CD1c-positive myeloid dendritic cell (primary cell): Measurements from ENCODE around the gene ST8SIA5.

Experiments used
- DNase-seq: peaks from one replicate; pipeline ENCODE4 v3.0.0-alpha.2; 2016; ENCODE audit errors: extremely low spot score

Gene ST8SIA5

DNA sequence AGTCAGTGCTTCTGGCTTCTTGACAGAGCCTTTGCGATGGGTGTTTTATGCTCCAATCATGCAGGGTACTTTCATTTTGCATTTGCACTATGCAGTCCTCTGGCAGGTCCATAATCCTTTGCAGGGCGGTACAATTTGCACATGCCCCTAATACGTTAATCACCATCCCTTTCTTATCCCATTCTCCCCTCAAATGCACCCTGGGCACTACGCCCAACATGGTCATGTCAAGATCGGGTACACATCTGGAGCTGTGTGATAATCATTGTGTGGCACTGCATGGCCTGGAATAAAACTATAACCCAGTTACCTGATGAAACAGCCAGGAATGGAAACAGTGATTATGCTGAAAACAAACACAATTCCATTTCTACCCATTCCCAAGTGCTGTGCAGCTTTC is 127.5 kb downstream of the ST8SIA5 start:
- no peak for DNase-seq

DNA sequence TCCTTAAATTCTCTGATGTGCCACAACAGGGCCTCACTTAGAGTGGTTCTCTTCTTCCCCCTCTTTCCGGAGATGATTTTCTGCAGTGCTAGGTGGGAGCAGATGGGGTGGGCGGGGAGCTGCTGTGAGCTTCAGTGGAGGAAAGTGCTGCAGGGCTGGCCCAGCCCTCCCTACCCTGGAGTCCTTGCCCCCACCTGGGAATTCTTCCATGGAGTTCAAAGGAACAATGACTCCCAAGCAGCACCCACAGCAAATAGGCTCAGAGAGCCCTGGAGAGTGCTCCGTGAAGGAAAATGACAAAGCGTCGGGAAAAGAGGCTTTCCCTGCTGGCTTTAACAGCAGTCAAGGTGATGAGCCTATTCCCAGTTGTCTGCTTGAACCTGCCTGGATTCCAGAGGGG is 128.6 kb downstream of the ST8SIA5 start:
- no peak for DNase-seq

DNA sequence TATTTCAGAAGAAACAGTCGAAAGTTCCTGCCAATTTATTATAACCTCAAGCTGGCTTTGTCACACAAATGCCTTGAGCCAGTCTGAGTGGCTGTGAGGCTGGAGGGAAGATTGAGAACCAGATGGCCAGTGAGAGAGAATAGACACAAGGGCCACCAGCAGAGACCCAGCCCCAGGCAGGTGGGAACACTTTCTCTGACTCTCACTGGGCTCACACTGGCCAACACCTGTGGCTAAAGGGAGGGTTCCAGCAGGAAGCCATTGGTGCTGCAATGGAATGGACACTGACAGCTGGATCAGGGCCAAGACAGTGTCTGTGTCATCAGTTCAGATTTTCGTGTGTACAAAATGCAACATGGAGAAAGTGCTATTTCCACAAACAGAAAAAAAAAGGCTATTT is 129.7 kb downstream of the ST8SIA5 start:
- no peak for DNase-seq

DNA sequence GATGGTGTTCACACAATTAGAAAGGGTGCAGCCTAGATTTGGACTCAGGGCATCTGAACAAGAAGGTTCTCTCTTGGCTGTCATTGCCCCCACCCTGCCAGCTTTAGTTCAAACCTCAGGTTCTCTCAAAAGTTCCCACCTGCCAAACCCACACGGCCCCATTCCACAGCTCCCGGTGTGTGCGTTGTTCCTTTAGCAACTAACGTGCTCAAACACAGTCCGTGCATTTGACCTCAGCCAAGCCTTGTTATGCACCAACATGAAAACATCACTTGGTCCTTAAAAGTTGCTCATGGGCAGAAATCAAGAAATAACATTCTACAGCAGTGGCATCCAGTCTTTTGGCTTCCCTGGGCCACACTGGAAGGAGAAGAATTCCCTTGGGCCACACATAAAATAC is 131.8 kb downstream of the ST8SIA5 start:
- DNase-seq = no peak

DNA sequence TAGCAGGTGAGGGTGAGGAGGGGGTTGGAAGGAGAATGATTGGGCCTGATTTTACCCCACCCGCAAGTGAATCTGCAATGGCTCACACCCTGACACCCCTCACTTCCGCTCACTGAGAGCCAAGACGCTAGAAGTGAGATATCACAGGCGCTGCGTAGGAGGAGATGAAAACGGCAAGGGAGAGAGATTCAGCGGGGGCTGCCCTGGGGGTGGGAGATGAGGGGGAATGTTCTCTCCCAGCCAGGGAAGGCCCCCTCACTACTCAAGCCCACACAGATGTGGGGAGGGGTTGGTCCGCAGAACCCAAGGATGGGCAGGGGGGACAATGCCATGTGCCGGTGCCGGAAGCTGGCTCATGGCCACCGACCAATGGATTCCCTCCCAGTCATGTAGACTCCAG is 132.7 kb downstream of the ST8SIA5 start:
- DNase-seq = no peak

DNA sequence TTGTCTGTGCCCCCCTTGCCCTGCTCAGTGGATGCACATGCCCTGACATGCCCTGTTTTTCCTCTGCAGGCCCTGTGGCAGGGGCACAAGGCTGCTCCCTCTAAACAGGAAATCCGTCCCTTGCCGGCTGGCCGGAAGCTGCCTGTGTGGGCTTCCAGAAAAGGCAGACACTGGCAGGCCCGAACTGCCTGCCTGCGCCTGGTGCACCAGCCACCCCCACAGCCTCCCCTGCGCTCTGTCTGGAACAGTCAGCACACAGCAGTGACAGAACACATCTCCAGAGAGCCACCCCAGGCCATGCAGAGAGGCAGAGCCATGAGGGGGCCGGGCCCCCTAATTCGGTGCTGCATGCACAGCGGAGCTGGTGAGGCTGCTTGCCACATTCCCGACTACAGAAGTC is 133.3 kb downstream of the ST8SIA5 start:
- no peak for DNase-seq

DNA sequence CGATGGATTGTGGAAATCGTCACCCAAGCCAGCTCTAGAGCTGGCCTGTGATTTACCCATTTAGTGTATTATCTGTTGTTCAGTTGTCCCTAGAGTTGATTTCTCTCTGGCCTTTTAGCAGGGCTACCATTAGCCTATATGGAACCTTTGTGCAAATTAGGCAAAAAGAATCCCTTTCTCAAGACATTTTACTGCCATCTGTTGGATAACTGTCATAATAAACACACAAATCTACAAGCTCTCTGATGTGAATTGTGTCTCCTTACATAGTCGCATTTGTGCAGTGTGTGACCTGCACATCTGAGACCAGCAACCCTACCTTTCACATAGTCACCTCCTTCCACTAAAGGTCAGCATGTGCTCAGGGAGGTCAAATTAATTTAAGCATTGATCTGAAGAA is 133.9 kb downstream of the ST8SIA5 start:
- DNase-seq = no peak

DNA sequence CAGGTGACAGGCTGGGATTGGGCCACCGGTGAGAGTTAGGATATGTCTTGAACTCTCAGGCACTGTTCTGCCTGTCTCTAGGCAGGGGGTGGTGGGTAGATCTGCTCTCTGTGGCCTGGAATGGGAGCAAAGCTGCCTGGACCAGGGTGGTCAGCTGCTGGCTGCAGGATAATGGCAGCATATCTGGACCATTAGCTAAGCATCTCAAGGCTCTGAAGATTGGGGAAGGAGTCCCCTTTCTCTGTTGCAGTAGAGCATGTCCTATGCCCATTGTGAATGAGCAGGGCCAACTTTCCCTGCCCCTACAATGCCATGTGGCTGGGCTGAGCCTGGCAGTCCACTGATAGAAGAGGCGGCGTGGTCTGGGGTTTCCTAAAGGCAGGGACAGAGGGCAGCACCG is 134.4 kb downstream of the ST8SIA5 start:
- no peak for DNase-seq

DNA sequence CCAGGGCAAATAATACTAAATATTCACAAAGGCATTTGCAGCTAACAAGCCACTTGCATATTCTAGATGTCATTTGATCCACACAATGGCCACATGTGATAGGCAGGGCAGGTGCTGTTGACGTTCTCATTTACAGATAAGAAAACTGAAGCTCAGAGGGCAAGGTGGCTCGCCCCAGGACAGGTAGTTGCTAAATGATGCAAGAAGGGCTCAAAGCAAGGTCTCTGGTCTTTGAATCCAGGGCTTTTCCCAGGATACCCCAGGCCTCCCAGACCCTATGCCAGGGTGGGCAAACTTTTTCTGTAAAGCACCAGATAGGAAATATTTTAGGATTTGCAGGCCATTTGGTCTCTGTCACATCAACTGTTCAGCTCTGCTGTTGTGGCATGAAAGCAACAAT is 135.0 kb downstream of the ST8SIA5 start:
- no peak for DNase-seq

DNA sequence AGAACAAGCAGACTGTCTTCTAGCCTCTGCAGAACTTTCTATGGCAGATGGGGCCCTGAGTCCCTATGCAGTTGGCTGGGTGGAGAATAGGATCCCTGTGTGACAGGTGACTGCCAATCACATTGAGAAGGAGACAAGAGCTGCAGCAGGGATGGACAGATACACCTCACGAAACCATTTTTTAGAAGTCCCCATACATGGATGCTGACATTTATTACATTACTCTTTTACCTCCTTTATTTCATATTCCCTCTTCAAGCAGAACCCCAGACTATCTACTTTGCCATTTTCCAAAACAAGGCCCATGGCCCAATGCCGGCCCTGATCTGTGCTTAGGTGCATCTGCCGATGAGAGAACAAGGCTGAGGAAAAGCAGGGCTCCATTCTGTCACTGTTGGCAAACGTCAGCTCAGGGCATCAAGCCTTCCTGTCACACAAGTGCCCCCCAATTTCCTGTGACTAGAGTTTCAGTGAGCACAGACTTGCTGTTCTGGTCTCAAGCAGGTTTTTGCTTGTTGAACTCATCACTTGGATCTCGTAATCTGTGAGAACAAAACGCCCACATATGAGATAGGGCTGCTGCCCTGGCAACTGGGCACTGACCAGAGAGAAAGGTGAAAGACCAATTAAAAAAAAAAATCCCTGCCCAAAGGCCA is 135.6 kb downstream of the ST8SIA5 start:
- no peak for DNase-seq

DNA sequence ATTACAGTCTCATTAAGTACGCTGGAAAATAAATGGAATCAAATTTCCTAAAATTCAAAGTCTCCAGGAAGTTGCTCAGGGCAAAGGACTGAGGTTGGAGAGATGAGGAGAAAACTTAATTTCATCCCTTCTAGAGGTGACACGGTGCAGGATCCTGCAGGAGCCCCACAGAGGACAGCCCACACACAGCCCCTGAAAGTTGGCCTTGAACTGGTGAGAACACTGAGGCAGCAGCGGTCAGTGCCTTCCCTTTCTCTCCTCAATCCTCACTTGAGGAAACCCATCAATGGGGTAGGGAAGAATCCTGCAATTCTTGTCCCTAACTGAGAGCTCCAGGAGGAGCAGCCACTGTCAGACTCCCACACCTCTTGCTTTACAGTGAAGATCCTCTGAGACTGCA is 137.3 kb downstream of the ST8SIA5 start:
- DNase-seq = no peak
